Endothelial cell (in vitro differentiated cells): ENCODE data around the gene KRTAP10-3. TPM values are rescaled to one million over a fixed set of nuclear protein-coding genes. Genes with fewer than 3 reads are reported as not detected.
"Not testable (repeated sequence)": the region's sequence is repeated elsewhere in the genome, so short reads cannot be mapped to it uniquely, and the experiment has no call there.

Experiments used
- DNase-seq: peaks from one replicate; pipeline ENCODE4 v3.0.0; 2021; ENCODE audit warnings: low spot score
- H3K27ac Mint-ChIP-seq: one replicate; pipeline ENCODE4 v1.8.0; 2021; ENCODE audit warnings: mixed read lengths, inconsistent platforms; ENCODE audit not compliant: unreplicated experiment
- H3K27me3 Mint-ChIP-seq: one replicate; pipeline ENCODE4 v1.8.0; 2021; ENCODE audit warnings: mild to moderate bottlenecking, moderate library complexity, mixed read lengths, inconsistent platforms; ENCODE audit not compliant: unreplicated experiment
- H3K36me3 Mint-ChIP-seq: one replicate; pipeline ENCODE4 v1.8.0; 2021; ENCODE audit warnings: mild to moderate bottlenecking, low read depth, mixed read lengths, inconsistent platforms; ENCODE audit not compliant: unreplicated experiment
- H3K4me1 Mint-ChIP-seq: one replicate; pipeline ENCODE4 v1.8.0; 2021; ENCODE audit warnings: mild to moderate bottlenecking, mixed read lengths, inconsistent platforms; ENCODE audit not compliant: unreplicated experiment
- H3K4me3 Mint-ChIP-seq: one replicate; pipeline ENCODE4 v1.8.0; 2021; ENCODE audit warnings: mild to moderate bottlenecking, mixed read lengths, inconsistent platforms; ENCODE audit not compliant: unreplicated experiment
- H3K9me3 Mint-ChIP-seq: one replicate; pipeline ENCODE4 v1.8.0; 2021; ENCODE audit warnings: mixed read lengths, inconsistent platforms; ENCODE audit not compliant: unreplicated experiment
- total RNA-seq: library from RNA; stranded (reverse); fragmentation: NEBNext Ultra II Directional; extraction: Animal tissue kit (Norgen Biotek cat#: 25700); gene quantifications from one replicate; pipeline ENCODE4 v1.2.1, GENCODE V29; 2021; ENCODE audit not compliant: unreplicated experiment
- TF ChIP-seq, protein P1 (sequence below): fragments of 200-600 bp; sonication (generic); IDR thresholded peaks from one replicate; pipeline ENCODE4 v1.5.0; 2021; ENCODE audit warnings: antibody characterized with exemption; ENCODE audit not compliant: unreplicated experiment

KRTAP10-3 gene
- total RNA-seq, 1 donor from 2014 or later: not detected

DNA sequence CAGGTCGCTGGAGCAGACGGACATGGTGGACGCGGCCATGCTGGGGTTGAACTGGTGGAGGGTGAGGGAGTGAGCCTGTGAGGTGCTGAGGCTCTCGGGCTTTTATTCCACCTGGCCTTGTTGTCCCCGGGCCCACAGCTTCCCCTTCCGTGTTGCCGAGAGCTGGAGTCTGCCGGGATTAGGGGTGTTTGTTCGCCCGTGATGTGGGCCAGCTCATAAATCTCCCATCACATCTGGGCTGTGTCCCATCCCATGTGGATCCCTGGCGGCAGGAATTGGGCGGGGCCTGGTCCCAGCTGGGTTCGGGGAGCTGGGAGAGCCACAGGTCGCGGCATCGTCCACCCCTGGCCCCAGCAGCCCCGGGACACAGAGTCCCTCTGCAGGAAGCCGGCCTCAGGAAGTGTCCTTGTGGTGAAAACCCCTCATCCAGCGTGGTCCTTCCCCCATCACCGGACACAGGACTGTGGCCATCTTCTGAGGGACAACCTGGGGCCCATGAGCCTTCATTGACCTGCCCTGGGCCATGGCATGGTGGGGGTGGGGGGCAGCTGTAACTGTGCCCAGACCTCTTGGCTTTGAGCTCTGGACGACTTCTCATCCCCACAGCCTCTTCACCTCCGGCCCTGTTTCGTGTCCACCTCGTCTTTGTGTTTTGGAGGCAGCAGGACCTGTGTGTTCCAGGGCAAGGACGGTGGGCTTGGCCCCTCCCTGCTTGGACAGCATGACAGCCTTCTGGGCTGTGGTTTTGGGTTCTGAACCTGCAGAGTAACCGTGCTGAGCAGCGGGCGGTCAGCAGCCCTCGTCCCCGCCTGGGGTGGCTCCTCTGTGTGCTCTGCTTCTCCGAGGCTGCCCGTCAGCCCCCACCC, 34.1 kb upstream of the KRTAP10-3 start, which contains the start of gene KRTAP10-6:
Gene KRTAP10-6 (minus strand): TSS at position 60 of the 866 bp plus-strand sequence. CDS start 21 bp downstream, at position 39.
- peaks cover 5% of the 10 kb centered on the region for H3K27me3 Mint-ChIP-seq
- no peak for DNase-seq
- no peak within 1 kb of the TSS for H3K4me3 Mint-ChIP-seq
- no peaks in the 10 kb centered on the region for H3K36me3 Mint-ChIP-seq
- no peak within 1 kb of the TSS for H3K27ac Mint-ChIP-seq
- TF ChIP-seq, protein P1, sequence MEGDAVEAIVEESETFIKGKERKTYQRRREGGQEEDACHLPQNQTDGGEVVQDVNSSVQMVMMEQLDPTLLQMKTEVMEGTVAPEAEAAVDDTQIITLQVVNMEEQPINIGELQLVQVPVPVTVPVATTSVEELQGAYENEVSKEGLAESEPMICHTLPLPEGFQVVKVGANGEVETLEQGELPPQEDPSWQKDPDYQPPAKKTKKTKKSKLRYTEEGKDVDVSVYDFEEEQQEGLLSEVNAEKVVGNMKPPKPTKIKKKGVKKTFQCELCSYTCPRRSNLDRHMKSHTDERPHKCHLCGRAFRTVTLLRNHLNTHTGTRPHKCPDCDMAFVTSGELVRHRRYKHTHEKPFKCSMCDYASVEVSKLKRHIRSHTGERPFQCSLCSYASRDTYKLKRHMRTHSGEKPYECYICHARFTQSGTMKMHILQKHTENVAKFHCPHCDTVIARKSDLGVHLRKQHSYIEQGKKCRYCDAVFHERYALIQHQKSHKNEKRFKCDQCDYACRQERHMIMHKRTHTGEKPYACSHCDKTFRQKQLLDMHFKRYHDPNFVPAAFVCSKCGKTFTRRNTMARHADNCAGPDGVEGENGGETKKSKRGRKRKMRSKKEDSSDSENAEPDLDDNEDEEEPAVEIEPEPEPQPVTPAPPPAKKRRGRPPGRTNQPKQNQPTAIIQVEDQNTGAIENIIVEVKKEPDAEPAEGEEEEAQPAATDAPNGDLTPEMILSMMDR: no peak
- peaks cover 2% of the 10 kb centered on the region for H3K4me1 Mint-ChIP-seq
- no peaks in the 10 kb centered on the region for H3K9me3 Mint-ChIP-seq

DNA sequence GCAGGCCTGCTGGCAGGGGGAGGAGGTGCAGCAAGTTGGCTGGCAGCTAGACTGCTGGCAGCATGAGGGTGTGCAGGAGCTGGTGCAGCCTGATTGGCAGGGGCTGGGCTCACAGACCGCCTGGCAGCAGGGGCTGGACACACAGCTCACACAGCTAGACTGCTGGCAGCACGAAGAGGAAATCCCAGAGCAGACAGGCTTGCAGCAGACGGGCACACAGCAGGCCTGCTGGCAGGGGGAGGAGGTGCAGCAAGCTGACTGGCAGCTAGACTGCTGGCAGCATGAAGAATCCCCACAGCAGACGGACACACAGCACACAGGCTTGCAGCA, 33.2 kb upstream of the KRTAP10-3 start:
- not testable (repeated sequence) for H3K9me3 Mint-ChIP-seq, DNase-seq, H3K4me3 Mint-ChIP-seq, H3K4me1 Mint-ChIP-seq, H3K36me3 Mint-ChIP-seq, H3K27ac Mint-ChIP-seq, H3K27me3 Mint-ChIP-seq

DNA sequence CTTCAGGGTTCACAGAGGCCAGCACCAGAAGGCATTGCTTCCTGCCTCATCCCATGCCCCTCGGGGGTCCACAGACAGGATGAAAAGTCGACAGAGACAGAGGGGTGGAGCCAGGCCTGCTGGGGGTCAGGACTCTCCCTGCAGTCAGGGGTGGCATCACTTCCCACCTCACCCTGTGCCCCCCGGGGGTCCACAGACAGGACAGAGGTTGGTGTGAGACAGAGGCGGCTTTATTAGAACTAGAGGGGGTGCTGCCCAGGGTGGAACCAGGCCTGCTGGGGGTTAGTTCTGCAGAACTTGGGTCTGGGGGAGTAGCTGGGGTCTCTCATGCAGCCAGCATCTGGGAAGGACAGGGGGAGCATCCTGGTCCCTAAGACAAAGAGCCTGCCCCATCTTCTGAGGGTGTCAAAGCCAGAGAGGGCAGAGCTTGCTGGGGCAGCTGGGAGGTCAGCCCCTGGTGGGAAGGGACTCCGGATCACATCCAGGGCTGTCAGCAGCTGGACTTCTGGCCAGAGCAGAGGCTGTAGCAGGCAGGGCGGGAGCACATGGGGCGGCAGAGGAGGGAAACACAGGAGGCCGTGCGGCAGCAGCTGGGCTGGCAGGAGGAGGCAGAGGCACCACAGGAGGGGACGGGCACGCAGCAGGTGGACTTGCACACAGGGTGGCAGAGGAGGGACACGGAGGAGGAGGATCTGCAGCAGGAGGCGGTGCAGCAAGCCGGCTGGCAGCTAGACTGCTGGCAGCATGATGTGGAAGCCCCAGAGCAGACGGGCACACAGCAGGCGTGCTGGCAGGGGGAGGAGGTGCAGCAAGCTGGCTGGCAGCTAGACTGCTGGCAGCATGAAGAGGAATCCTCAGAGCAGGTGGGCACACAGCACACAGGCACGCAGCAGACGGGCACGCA, 32.6 kb upstream of the KRTAP10-3 start:
- H3K27ac Mint-ChIP-seq, H3K36me3 Mint-ChIP-seq, H3K27me3 Mint-ChIP-seq, H3K4me1 Mint-ChIP-seq, DNase-seq, H3K4me3 Mint-ChIP-seq, H3K9me3 Mint-ChIP-seq: not testable (repeated sequence)

DNA sequence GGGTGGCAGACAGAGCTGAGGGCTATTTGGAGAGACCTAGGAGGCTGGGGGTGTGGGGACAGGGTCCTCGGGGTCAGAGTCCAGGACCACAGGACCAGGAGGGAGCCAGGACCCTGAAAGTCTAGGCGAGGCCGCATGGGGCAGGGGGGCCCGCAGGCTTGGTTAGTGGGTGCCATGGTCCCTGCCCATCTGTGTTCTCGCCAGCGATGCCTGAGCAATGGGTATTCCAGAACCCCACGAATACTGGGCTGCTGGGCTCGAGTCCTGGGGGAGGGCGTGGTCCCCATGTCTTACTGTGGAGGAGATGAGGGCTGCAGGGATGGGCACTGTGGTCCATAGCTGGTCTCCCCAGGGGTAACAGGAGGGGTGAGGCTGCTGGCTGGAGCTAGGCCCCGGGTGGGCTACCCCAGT, 31.7 kb upstream of the KRTAP10-3 start:
- peaks cover 2% of the 10 kb centered on the region for H3K4me1 Mint-ChIP-seq
- no peak overlapping the region for H3K4me3 Mint-ChIP-seq
- H3K27me3 Mint-ChIP-seq: peaks cover 6% of the 10 kb centered on the region

DNA sequence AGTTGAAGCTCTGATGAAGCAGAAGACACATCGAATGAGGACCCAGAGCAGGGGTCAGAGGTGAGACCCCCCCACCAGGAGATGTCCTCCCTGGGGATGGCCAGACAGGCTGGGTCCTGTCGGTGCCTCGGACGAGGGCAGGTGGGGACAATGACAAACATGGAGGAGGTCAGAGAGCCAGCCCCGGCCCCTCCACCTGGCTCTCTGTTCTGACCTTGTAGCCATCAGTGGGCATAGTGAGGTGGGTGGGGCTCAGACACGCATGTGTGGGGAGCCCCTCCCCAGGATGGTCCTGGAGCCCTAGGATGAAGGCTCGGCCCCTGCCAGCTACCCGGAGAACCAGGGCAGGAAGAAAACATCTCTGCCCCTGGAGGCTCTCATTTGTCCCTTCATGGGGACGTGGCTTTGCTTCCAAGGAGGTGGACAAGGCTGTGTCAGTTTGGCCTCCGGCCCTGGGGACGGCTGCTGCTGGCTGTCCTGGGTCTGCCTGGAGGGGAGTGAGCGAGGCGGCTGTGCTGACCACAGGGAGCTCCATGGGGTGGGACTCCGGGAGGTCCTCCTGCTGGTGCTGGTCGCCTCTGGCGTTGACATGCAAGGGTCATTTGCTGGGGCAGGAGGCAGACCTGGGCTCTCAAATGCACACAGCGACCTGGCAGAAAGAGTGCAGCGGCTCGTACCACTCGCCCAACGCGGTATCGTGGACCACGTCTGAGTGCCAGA, 31.2 kb upstream of the KRTAP10-3 start:
- TF ChIP-seq, protein P1: no peak
- Mint-ChIP-seq H3K4me3 (no peak overlapping the region), H3K9me3 (no peaks in the 10 kb centered on the region), H3K27me3 (peaks cover 6% of the 10 kb centered on the region), H3K27ac (no peak overlapping the region), H3K4me1 (peaks cover 2% of the 10 kb centered on the region), H3K36me3 (peaks cover 4% of the 10 kb centered on the region)
- no peak for DNase-seq

More for the DNA sequence above, 31.7 kb upstream of the KRTAP10-3 start:
- no peaks in the 10 kb centered on the region for H3K9me3 Mint-ChIP-seq
- DNase-seq: no peak
- H3K27ac Mint-ChIP-seq: no peak overlapping the region
- peaks cover 4% of the 10 kb centered on the region for H3K36me3 Mint-ChIP-seq
- TF ChIP-seq, protein P1: no peak
